BJ (cell line): ENCODE data around the gene PHYH. TPM values are rescaled to one million over a fixed set of nuclear protein-coding genes. Genes with fewer than 3 reads are reported as not detected.

ENCODE experiments used
- CTCF ChIA-PET: fragments of 350-600 bp; formaldehyde crosslinking; extraction: SDS; loops from one replicate; lab custom pipeline; 2021; ENCODE audit warnings: antibody characterized with exemption, inconsistent platforms; lab: Yijun Ruan, JAX
- POLR2A ChIA-PET: fragments of 300-600 bp; sonication (Branson Sonifier 250); formaldehyde crosslinking; extraction: SDS; loops from one replicate; lab custom pipeline; 2021; ENCODE audit warnings: antibody characterized with exemption; lab: Charles Lee
- DNase-seq: peaks from one replicate; pipeline ENCODE4 v3.0.0-alpha.2; 2011; ENCODE audit warnings: low read depth
- H3K27me3 ChIP-seq: 2 replicates; pipeline ENCODE4 v1.6.0; 2011; ENCODE audit warnings: low read length; ENCODE audit not compliant: control insufficient read depth, insufficient read depth
- H3K36me3 ChIP-seq: 2 replicates; pipeline ENCODE4 v1.5.1; 2011; ENCODE audit warnings: low read length; ENCODE audit not compliant: control insufficient read depth, insufficient read depth
- H3K4me3 ChIP-seq: 2 replicates; pipeline ENCODE4 v1.5.1; 2011; ENCODE audit warnings: low read depth, mild to moderate bottlenecking, control low read depth, low read length
- polyA minus RNA-seq: library from RNA; depleted of rRNA, polyadenylated mRNA; stranded (reverse); fragments of >200 nt; gene quantifications from 2 replicates; pipeline ENCODE4 v1.2.3, GENCODE V29; 2011; rRNA and poly(A)+ RNA removed
- polyA plus RNA-seq: library from polyadenylated mRNA; depleted of rRNA; stranded (reverse); fragments of >200 nt; gene quantifications from 2 replicates; pipeline ENCODE4 v1.2.3, GENCODE V29; 2011; rRNA removed
- TF ChIP-seq, protein P1 (sequence below): IDR thresholded peaks from 2 replicates; pipeline ENCODE4 v1.5.1; 2011; ENCODE audit warnings: low read depth, mild to moderate bottlenecking, control low read depth, inconsistent platforms, low read length, moderate library complexity; ENCODE audit not compliant: insufficient read depth

Gene PHYH
- polyA plus RNA-seq (7.1 and 11.0 TPM in 2 replicates), polyA minus RNA-seq (2.3 and 3.7 TPM in 2 replicates)

DNA sequence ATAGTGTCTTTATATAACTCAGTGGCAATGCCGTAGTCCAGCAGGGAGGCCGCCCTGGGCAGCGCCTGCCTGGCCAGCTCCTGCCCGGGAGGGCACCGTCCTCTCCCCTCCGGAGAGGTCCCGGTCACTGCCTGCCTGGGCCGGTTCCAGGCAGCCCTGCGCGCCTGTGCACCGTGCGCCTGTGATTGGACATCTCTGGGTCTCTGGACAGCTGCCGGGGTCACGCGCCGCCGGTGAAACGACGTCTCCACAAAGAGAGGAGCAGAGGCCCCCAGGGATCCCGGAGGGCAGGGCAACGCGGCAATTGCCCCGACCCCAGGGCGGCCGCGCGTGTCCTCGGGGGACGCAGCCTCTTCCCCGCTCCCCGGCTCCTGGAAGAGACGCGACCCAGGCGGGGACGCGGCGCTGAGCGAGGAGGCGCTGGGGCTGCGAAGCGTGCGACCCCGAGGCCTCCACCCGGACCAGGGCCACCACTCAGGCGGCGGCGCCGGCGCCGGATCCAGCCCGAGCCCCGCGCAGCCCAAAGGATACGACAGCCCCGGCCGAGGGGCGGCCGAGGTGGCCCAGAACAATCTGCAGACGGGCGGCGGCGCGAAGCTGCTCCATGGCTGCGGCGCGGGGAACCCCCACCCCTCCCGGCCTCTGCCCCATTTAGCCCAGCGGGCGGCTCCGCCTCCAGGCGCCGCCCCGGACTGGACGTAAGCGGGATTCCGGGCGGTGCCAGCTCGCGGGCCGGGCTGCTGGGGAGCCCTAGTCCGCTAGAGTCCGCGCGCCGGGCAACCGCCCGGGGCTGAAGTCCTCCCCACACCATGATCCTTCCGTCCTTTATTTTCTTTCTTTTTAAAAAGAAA, at the start of gene PHYH:
Gene PHYH, minus strand, starts transcription at position 628 of the 851 bp plus-strand sequence. Its CDS starts 22 bp downstream, at position 606.
- POLR2A ChIA-PET: interaction anchor here (0.5 to 0.7 kb wide), 3 partner anchors 27 to 91 kb away, joined by 3 to 4 read pairs (median 3); no protein-coding TSS in a partner anchor
- no peaks in the 10 kb centered on the region for H3K36me3 ChIP-seq
- H3K27me3 ChIP-seq: no peaks in the 10 kb centered on the region
- H3K4me3 ChIP-seq: peak within 1 kb of the TSS; percentile 65
- TF ChIP-seq, protein P1, sequence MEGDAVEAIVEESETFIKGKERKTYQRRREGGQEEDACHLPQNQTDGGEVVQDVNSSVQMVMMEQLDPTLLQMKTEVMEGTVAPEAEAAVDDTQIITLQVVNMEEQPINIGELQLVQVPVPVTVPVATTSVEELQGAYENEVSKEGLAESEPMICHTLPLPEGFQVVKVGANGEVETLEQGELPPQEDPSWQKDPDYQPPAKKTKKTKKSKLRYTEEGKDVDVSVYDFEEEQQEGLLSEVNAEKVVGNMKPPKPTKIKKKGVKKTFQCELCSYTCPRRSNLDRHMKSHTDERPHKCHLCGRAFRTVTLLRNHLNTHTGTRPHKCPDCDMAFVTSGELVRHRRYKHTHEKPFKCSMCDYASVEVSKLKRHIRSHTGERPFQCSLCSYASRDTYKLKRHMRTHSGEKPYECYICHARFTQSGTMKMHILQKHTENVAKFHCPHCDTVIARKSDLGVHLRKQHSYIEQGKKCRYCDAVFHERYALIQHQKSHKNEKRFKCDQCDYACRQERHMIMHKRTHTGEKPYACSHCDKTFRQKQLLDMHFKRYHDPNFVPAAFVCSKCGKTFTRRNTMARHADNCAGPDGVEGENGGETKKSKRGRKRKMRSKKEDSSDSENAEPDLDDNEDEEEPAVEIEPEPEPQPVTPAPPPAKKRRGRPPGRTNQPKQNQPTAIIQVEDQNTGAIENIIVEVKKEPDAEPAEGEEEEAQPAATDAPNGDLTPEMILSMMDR: no peak
- CTCF ChIA-PET: interaction anchor here (0.8 to 2.8 kb wide), 7 partner anchors 21 to 139 kb away, joined by 3 to 10 read pairs (median 3); no protein-coding TSS in a partner anchor
- no peak for DNase-seq

DNA sequence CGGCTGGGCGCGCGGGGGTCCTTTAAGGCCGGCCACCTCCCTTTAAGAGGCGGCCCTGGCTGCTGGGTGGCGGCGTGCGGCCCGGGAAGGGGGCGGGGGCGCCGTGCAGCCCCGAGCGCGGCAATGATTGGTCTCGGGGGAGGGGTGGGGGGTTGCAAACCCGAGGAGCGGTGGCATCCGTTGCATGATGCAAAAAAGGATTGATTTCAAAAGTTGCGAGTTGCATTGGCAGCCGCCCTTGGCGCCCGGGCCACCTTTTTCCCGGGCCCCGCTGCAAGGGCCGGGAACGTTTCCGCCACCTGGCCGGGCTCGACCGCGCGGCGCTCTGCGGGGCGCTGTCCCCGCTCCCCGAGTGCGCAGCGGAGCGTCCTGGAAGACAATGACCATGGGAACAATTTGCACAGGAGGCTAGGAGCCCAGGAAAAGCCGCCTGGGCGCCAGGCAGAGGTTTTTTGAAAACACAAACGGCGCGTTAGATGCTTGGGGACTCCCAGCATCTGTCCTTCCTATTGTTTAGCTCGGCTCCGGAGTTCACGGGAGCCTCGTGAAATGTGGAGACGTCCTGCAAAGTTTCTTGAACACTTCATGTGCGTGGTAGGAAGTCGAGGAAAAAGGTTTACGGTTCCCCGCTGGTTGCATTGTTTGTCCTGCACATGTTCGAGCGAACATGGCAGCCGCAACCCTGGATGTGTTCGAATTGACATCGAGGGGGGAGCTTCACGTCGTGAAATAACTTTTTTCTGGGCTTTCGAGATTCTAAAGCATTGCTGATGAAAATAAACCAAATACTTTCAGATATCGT, 48.6 kb upstream of the PHYH start, which contains the start of gene SEPHS1:
Gene SEPHS1, minus strand, starts transcription at position 78 of the 802 bp plus-strand sequence. CDS start 3,343 bp downstream, outside the sequence.
- TF ChIP-seq, protein P1: no peak
- ChIA-PET CTCF (interaction anchor here (0.8 kb wide), 1 partner anchor 24 kb away, joined by 3 read pairs; no protein-coding TSS in a partner anchor), POLR2A (no interaction called here)
- Histone ChIP-seq H3K36me3 (no peaks in the 10 kb centered on the region), H3K27me3 (peaks cover 14% of the 10 kb centered on the region), H3K4me3 (peak within 1 kb of the TSS; percentile 67)
- DNase-seq: no peak

DNA sequence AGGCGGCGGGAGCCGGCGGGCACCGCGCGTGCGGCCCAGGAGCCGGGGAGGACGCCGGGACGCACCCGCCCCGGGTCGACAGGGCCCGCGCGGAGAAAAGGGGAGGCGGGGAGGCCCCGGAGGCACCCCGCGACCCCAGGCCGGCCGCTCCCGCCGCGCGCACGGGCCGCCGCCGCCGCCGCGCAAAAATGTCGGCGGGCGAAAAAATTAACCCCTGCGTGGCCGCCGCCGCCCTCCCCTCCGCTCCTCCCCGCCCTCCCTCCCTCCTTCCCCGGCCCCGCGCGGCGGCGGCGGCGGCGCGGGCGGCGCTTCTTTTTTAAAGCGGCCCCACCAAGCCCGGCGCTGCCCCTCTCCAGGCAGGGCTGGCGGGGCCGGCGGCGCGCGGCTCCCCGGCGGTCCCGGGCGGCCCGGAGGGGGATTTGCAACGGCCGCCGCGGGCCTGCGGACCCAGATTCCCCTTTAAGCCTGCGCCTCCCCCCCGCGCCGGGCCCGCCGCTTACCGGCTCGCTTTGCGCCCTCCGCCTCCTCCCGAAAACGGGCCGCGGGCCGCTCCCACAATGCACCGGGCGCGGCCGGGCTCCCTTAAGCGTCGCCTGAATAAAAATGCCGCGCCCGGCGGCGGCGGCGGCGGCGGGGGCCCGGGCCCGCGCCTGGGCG, 47.8 kb upstream of the PHYH start:
- no peak for DNase-seq
- TF ChIP-seq, protein P1: no peak
- CTCF ChIA-PET: no interaction called here
- peak overlapping the region; percentile 67 for H3K4me3 ChIP-seq
- peaks cover 9% of the 10 kb centered on the region for H3K27me3 ChIP-seq
- POLR2A ChIA-PET: no interaction called here
- H3K36me3 ChIP-seq: no peaks in the 10 kb centered on the region

DNA sequence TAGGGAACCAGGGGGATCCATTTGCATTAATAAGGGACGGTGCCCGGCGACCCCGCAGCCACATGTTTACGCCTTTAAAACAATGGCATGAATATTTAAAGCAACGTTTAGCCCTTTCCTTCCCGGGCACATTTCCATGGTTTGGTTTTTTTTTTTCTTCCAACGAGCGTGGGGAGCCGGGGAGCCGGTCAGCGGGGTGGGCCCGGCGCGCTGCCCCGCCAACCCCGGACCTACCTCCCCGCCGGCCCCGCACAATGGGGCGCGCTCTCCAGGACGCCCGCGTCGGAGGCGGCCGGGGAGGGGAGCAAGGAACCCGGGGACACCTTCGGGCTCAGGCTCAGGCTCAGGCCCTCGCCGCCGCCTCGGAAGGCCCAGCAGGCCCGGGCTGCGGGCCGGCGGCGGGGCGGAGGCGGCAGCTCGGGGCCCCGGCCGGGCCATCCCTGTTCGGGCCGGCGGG, 47.2 kb upstream of the PHYH start:
- no peak for DNase-seq
- Histone ChIP-seq H3K36me3 (no peaks in the 10 kb centered on the region), H3K27me3 (peaks cover 6% of the 10 kb centered on the region), H3K4me3 (peak overlapping the region; percentile 67)
- ChIA-PET CTCF (no interaction called here), POLR2A (no interaction called here)
- TF ChIP-seq, protein P1: no peak
